T-cell (primary cell): ENCODE results near the gene PRR22. TPM values are rescaled to one million over a fixed set of nuclear protein-coding genes. Genes with fewer than 3 reads are reported as not detected.

Experiments
- ATAC-seq, 4 experiments: fragments of 200-7000 bp in 3 of 4; fragments of 150-1000 bp in 1 of 4; cut with Tn5 transposase; replicated peaks in 1 of 4; 1 replicate in 3 of 4; 2 replicates in 1 of 4; pipeline ENCODE4 v1.10.0; 2021; ENCODE audit warnings: moderate library complexity in 3 of 4, mild to moderate bottlenecking in 2 of 4, moderate number of reproducible peaks in 1 of 4
- CTCF ChIA-PET, 2 donors: fragments of 300-600 bp; sonication (Branson Sonifier 250); formaldehyde crosslinking; loops; one replicate each; lab custom pipeline; 2022; ENCODE audit warnings: antibody characterized with exemption in 2 of 2; lab: Charles Lee
- POLR2A ChIA-PET, 2 donors: fragments of 300-600 bp; sonication (Branson Sonifier 250); formaldehyde crosslinking; loops; one replicate each; lab custom pipeline; 2022; ENCODE audit warnings: antibody characterized with exemption in 2 of 2; lab: Charles Lee
- DNase-seq, 35 experiments: peaks; one replicate each; pipeline versions ENCODE4 v3.0.0 to v3.0.0-alpha.2; 2013 to 2023
- H3K27ac ChIP-seq: one replicate; pipeline ENCODE4 v1.5.1; 2013; ENCODE audit warnings: low read length
- H3K27me3 ChIP-seq, 2 experiments: replicated peaks in 1 of 2; 1 replicate in 1 of 2; 2 replicates in 1 of 2; pipeline versions ENCODE4 v1.6.1 to v1.7.0; 2013; ENCODE audit warnings: low read length in 1 of 2, mixed read lengths in 1 of 2; ENCODE audit not compliant: control insufficient read depth in 2 of 2, insufficient read depth in 2 of 2; ENCODE audit errors: extremely low read depth in 1 of 2
- H3K36me3 ChIP-seq, 2 donors: 1 replicate in 1 of 2; 2 replicates in 1 of 2; pipeline versions ENCODE4 v1.6.1 to v1.7.0; 2013; ENCODE audit warnings: low read length in 1 of 2; ENCODE audit not compliant: control insufficient read depth in 2 of 2, insufficient read depth in 1 of 2; ENCODE audit errors: extremely low read depth in 1 of 2
- H3K4me1 ChIP-seq, 2 experiments: 1 replicate in 1 of 2; 2 replicates in 1 of 2; pipeline versions ENCODE4 v1.6.1 to v1.7.0; 2013; ENCODE audit warnings: low read length in 2 of 2, mixed read lengths in 1 of 2; ENCODE audit not compliant: insufficient read depth in 2 of 2, control insufficient read depth in 1 of 2; ENCODE audit errors: extremely low read depth in 1 of 2
- H3K4me3 ChIP-seq, 2 donors: 1 replicate in 1 of 2; 2 replicates in 1 of 2; pipeline versions ENCODE4 v1.5.1 to v1.7.0; 2013; ENCODE audit warnings: mild to moderate bottlenecking in 2 of 2, low read length in 1 of 2, moderate library complexity in 1 of 2; ENCODE audit not compliant: control insufficient read depth in 1 of 2; ENCODE audit errors: extremely low read depth in 1 of 2
- H3K9me3 ChIP-seq: 2 replicates; pipeline ENCODE4 v1.7.0; 2013
- H3K27ac Mint-ChIP-seq, 2 donors: one replicate each; pipeline ENCODE4 v1.8.0; 2020 to 2021; ENCODE audit warnings: mild to moderate bottlenecking in 2 of 2, mixed read lengths in 2 of 2
- H3K27me3 Mint-ChIP-seq, 2 donors: one replicate each; pipeline ENCODE4 v1.8.0; 2021 to 2022; ENCODE audit warnings: mixed read lengths in 2 of 2
- H3K36me3 Mint-ChIP-seq: one replicate; pipeline ENCODE4 v1.8.0; 2021; ENCODE audit warnings: mixed read lengths
- H3K4me1 Mint-ChIP-seq, 3 donors: one replicate each; pipeline ENCODE4 v1.8.0; 2020 to 2022; ENCODE audit warnings: mixed read lengths in 3 of 3, mild to moderate bottlenecking in 1 of 3
- H3K4me3 Mint-ChIP-seq, 3 donors: one replicate each; pipeline ENCODE4 v1.8.0; 2020 to 2022; ENCODE audit warnings: mild to moderate bottlenecking in 3 of 3, mixed read lengths in 3 of 3, moderate library complexity in 3 of 3
- H3K9me3 Mint-ChIP-seq, 3 donors: one replicate each; pipeline ENCODE4 v1.8.0; 2020 to 2022; ENCODE audit warnings: mixed read lengths in 3 of 3
- whole genome bisulfite sequencing: methylation state at CpG from one replicate; pipeline ENCODE4 v1.1.5; 2013; ENCODE audit warnings: missing lambda C conversion rate; ENCODE audit not compliant: insufficient coverage; 5-methylcytosine and 5-hydroxymethylcytosine counted together
- total RNA-seq, 35 experiments: library from RNA in 6 of 35; stranded (reverse) in 6 of 35; fragments of 120-200 nt in 1 of 35; gene quantifications; one replicate each; pipeline versions ENCODE4 v1.2.1 to v1.2.4 and lab custom pipeline; 2013 to 2026

Gene PRR22
- total RNA-seq, 5 donors from 2014 or later (not counting 1 experiment from before 2014, with no cell fraction given), result 4.7 to 6.0 (median 5.5) TPM

DNA sequence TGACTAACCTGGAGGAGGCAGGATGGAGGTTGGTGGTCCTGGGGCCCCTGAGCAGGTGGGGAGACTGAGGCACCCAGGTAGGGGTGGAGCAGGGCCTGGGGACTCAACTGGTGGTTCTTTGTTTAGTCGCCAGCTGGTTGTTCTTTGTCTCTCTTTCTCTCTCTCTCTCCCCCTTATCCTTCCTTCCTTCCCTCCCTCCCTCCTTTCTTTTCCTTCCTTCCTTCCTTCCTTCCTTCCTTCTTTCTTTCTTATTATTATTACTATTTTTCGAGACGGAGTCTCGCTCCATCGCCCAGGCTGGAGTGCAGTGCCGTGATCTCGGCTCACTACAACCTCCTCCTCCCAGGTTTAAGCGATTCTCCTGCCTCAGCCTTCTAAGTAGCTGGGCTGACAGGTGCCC is 13.7 kb upstream of the PRR22 start:
- no peaks in the 10 kb centered on the region for H3K36me3 Mint-ChIP-seq
- ATAC-seq (no peak), DNase-seq (no peak)
- H3K27ac Mint-ChIP-seq, result no peak overlapping the region
- H3K9me3 ChIP-seq, result no peaks in the 10 kb centered on the region
- H3K4me3 ChIP-seq, result no peak overlapping the region
- peaks cover 0 to 70% of the 10 kb centered on the region in 2 experiments for H3K27me3 ChIP-seq
- H3K36me3 ChIP-seq, result no peaks in the 10 kb centered on the region
- no peak overlapping the region for H3K27ac ChIP-seq
- H3K4me3 Mint-ChIP-seq, result no peak overlapping the region
- peaks cover 16 to 35% of the 10 kb centered on the region in 2 donors for H3K27me3 Mint-ChIP-seq
- no peaks in the 10 kb centered on the region for H3K9me3 Mint-ChIP-seq
- ChIA-PET CTCF (no interaction called here), POLR2A (interaction anchor here in 1 of 2 donors (0.6 kb wide), 1 partner anchor 8 kb away, joined by 10 read pairs; no protein-coding TSS in a partner anchor)
- WGBS, result no CpG with 5 or more reads among the region's 8 CpGs
- H3K4me1 ChIP-seq, result peaks cover 0 to 12% of the 10 kb centered on the region in 2 experiments
- H3K4me1 Mint-ChIP-seq, result peaks cover 6 to 10% (median 7%) of the 10 kb centered on the region in 3 donors

DNA sequence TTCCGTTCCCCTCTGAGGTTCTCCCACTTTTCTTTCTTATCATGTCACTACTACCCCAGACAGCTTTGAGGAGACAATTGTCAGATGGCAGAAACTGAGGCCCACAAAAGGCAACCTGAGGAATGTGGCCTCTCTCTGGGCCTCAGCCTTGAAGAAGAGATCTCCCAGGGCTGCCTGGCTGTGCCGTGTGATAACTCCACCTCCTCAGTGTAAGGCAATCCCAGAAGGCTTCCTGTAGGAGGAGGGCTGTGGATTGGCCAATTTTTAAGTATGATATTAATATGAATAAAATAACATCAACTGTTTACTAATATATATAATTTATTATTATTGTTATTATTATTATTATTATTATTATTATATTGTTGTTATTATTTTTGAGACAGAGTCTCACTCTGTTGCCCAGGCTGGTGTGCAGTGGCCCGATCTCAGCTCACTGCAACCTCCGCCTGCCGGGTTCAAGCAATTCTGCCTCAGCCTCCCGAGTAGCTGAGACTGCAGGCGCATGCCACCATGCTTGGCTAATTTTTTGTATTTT is 10.9 kb upstream of the PRR22 start:
- ATAC-seq (no peak), DNase-seq (no peak)
- no peaks in the 10 kb centered on the region for H3K9me3 ChIP-seq
- Mint-ChIP-seq H3K4me1 (peaks cover 3 to 9% (median 8%) of the 10 kb centered on the region in 3 donors), H3K27me3 (peaks cover 12 to 21% of the 10 kb centered on the region in 2 donors), H3K4me3 (no peak overlapping the region), H3K9me3 (no peaks in the 10 kb centered on the region), H3K27ac (no peak overlapping the region), H3K36me3 (peaks cover 5% of the 10 kb centered on the region)
- peaks cover 0 to 12% of the 10 kb centered on the region in 2 experiments for H3K4me1 ChIP-seq
- H3K4me3 ChIP-seq, result no peak overlapping the region
- WGBS, result 92% methylated on average over 5 of the region's 7 CpGs
- no peak overlapping the region for H3K27ac ChIP-seq
- ChIA-PET POLR2A (no interaction called here), CTCF (no interaction called here)
- H3K36me3 ChIP-seq, result no peaks in the 10 kb centered on the region
- peaks cover 0 to 45% of the 10 kb centered on the region in 2 experiments for H3K27me3 ChIP-seq

DNA sequence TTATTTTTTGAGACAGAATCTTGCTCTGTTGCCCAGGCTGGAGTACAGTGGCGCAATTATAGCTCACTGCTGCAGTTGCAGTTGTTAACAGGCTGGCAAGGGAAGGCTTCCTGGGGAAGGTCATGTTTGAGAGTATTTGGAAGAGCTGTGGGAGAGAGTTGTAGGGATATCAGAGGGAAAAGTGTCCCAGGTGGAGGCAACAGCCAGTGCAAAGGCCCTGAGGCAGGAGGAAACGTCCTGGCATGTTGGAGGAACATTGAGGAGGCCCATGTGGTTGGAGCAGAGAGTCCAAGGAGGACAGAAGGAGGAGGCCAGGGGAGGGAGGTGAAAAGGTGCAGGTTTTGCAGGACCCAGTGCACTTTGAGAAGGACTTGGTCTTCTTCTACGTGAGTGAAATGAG is 8.6 kb upstream of the PRR22 start:
- Mint-ChIP-seq H3K9me3 (no peaks in the 10 kb centered on the region), H3K27ac (no peak overlapping the region), H3K36me3 (peaks cover 15% of the 10 kb centered on the region), H3K4me1 (peaks cover 10 to 17% (median 15%) of the 10 kb centered on the region in 3 donors), H3K27me3 (peaks cover 3 to 8% of the 10 kb centered on the region in 2 donors), H3K4me3 (no peak overlapping the region)
- Histone ChIP-seq H3K27me3 (peaks cover 0 to 22% of the 10 kb centered on the region in 2 experiments), H3K27ac (no peak overlapping the region), H3K4me1 (peaks cover 4 to 20% of the 10 kb centered on the region in 2 experiments), H3K4me3 (no peak overlapping the region), H3K9me3 (no peaks in the 10 kb centered on the region), H3K36me3 (peaks cover 11 to 14% of the 10 kb centered on the region in 2 donors)
- POLR2A ChIA-PET, result no interaction called here
- CTCF ChIA-PET, result interaction anchor here in 1 of 2 donors (0.6 kb wide), 1 partner anchor 233 kb away, joined by 3 read pairs; no protein-coding TSS in a partner anchor
- 60% methylated on average over 2 of the region's 3 CpGs for WGBS
- ATAC-seq (no peak), DNase-seq (no peak)

DNA sequence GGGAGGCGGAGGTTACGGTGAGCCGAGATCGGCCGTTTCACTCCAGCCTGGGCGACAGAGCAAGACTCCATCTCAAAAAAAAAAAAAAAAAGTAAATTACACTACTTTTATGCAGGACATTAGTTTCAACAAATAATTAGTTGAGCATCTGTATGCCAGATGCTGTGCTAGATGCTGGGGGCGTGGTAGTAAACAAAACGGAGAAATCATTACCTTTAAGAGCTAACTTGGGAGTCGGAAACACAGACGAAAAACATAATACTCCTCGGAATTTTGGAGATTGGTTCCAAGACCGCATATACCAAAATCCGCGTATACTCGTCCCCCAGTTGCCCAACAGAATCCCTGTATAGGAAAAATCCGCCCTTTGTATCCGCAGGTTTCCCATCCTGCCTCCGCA is 7.7 kb upstream of the PRR22 start:
- H3K4me1 Mint-ChIP-seq, result peaks cover 10 to 17% (median 15%) of the 10 kb centered on the region in 3 donors
- no peaks in the 10 kb centered on the region for H3K9me3 ChIP-seq
- POLR2A ChIA-PET, result interaction anchor here in 1 of 2 donors (0.6 kb wide), 2 partner anchors 88 to 111 kb away, joined by 3 read pairs; partner anchors contain the start of gene NDUFA11
- peaks cover 12 to 24% of the 10 kb centered on the region in 2 donors for H3K36me3 ChIP-seq
- no peak overlapping the region for H3K27ac Mint-ChIP-seq
- H3K9me3 Mint-ChIP-seq, result no peaks in the 10 kb centered on the region
- peaks cover 0 to 16% of the 10 kb centered on the region in 2 experiments for H3K27me3 ChIP-seq
- ATAC-seq (no peak), DNase-seq (no peak)
- peaks cover 18% of the 10 kb centered on the region for H3K36me3 Mint-ChIP-seq
- 96% methylated on average over 11 of the region's 18 CpGs for WGBS
- no peak overlapping the region for H3K4me3 ChIP-seq
- H3K27ac ChIP-seq, result no peak overlapping the region
- H3K4me1 ChIP-seq, result peaks cover 4 to 20% of the 10 kb centered on the region in 2 experiments
- CTCF ChIA-PET, result interaction anchor here in 1 of 2 donors (2.3 kb wide), 1 partner anchor 12 kb away, joined by 13 read pairs; no protein-coding TSS in a partner anchor
- H3K27me3 Mint-ChIP-seq, result peaks cover 3% of the 10 kb centered on the region in 2 donors
- no peak overlapping the region for H3K4me3 Mint-ChIP-seq

DNA sequence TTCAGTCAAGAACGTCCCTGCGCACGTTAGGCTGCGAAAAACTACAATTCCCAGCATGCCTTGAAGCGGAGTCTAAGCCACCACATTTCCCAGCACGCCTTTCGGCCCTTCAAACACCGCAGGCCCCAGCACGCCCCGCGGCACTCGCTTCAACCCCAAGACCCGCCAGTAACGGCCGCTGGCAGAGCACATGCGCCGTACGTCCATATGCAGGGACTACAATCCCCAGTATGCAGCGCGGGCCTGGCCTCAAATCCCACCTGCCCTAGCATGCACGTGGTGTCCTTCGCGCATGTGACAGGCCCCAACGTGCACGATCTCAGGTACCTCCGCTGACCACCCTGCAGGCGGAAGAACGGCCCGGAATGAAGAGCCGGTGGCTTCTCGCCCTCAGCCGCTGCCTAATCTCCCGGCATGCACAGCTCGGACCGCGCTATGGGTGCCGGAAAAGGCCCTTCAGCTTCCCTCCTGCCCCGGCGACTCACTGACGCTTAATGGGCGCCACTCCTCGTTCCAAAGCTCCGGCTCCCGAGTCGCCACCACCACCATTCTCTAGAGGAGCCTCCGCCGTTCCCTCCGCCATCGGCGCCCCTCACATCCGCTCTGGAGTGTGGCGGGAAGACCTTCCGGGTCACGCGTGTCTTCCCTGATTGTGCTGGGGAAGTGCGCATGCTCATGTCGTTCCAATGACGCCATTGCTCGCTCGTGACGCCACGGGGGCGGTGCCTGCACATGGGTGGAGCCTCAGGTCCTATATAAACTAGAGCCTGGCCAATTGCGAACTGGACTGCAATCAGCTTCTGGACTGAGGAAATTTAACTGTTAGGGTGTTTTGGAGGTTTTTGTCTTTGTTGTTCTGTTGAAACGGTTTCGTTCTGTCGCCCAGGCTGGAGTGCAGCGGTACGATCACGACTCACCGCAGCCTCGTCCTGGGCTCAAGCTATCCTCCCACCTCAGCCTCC is 6.3 kb upstream of the PRR22 start, which contains the start of gene DUS3L:
TSS of gene DUS3L (minus strand) at position 605 of the 962 bp plus-strand sequence. CDS start at position 583, 22 bp downstream.
- Mint-ChIP-seq H3K4me1 (peaks cover 10 to 20% (median 17%) of the 10 kb centered on the region in 3 donors), H3K27me3 (peaks cover 0 to 3% of the 10 kb centered on the region in 2 donors), H3K9me3 (no peaks in the 10 kb centered on the region), H3K4me3 (peak within 1 kb of the TSS; percentile 94 to 100 (median 100)), H3K27ac (peak within 1 kb of the TSS; percentile 100), H3K36me3 (peaks cover 29% of the 10 kb centered on the region)
- H3K9me3 ChIP-seq, result no peaks in the 10 kb centered on the region
- peak within 1 kb of the TSS; percentile 75 to 76 for H3K4me3 ChIP-seq
- under 1% methylated on average over 50 of the region's 72 CpGs for WGBS
- ATAC-seq (peak; percentile 92 to 96 (median 95)), DNase-seq (peak; percentile 88 to 98 (median 96))
- peak within 1 kb of the TSS; percentile 96 for H3K27ac ChIP-seq
- peaks cover 4 to 20% of the 10 kb centered on the region in 2 experiments for H3K4me1 ChIP-seq
- H3K36me3 ChIP-seq, result peaks cover 21 to 38% of the 10 kb centered on the region in 2 donors
- POLR2A ChIA-PET, result interaction anchor here (0.6 kb wide), 2 partner anchors 110 to 113 kb away, joined by 3 to 7 read pairs; no protein-coding TSS in a partner anchor
- CTCF ChIA-PET, result interaction anchor here in 1 of 2 donors (0.6 to 2.3 kb wide), 3 partner anchors 13 to 38 kb away, joined by 3 to 13 read pairs (median 3); no protein-coding TSS in a partner anchor
- H3K27me3 ChIP-seq, result peaks cover 0 to 16% of the 10 kb centered on the region in 2 experiments
